Panc1 (cell line): ENCODE data around the gene KCND1. TPM values are rescaled to one million over a fixed set of nuclear protein-coding genes. Genes with fewer than 3 reads are reported as not detected.

Experiments
- ATAC-seq: fragments of 200-7000 bp; cut with Tn5 transposase; 2 replicates; pipeline ENCODE4 v1.9.1; 2020; ENCODE audit warnings: mild to moderate bottlenecking, moderate library complexity
- BruUV-seq: library from RNA; stranded (reverse); fragments of 400-500 nt; replicated peaks from 2 replicates; lab custom pipeline; 2021; lab: Mats Ljungman, UMichigan
- CTCF ChIA-PET: fragments of 300-600 bp; sonication (Branson Sonifier 250); formaldehyde crosslinking; loops from one replicate; lab custom pipeline; 2022; ENCODE audit warnings: antibody characterized with exemption; lab: Charles Lee
- POLR2A ChIA-PET: fragments of 300-600 bp; sonication (Branson Sonifier 250); formaldehyde crosslinking; loops from one replicate; lab custom pipeline; 2022; ENCODE audit warnings: antibody characterized with exemption; lab: Charles Lee
- DNase-seq: peaks from one replicate; pipeline ENCODE4 v3.0.0-alpha.2; 2010; ENCODE audit warnings: low read depth, low spot score
- H3K27ac ChIP-seq: 2 replicates; pipeline ENCODE4 v1.5.1; 2011; ENCODE audit warnings: mild to moderate bottlenecking, low read length, inconsistent platforms
- H3K27me3 ChIP-seq: fragments of 200-500 bp; sonication (Bioruptor generic); 2 replicates; pipeline ENCODE4 v1.6.0; 2014; ENCODE audit warnings: low read length, inconsistent platforms; ENCODE audit not compliant: control insufficient read depth, insufficient read depth
- H3K36me3 ChIP-seq: fragments of 200-500 bp; sonication (Bioruptor generic); 2 replicates; pipeline ENCODE4 v1.5.1; 2014; ENCODE audit warnings: inconsistent platforms, mild to moderate bottlenecking, low read length, moderate library complexity; ENCODE audit not compliant: control insufficient read depth, insufficient read depth
- H3K4me1 ChIP-seq: 2 replicates; pipeline ENCODE4 v1.5.1; 2011; ENCODE audit warnings: inconsistent platforms, mild to moderate bottlenecking, low read length, moderate library complexity; ENCODE audit not compliant: control insufficient read depth, insufficient read depth
- H3K4me3 ChIP-seq, 2 experiments: 2 replicates each; pipeline ENCODE4 v1.5.1; 2011 to 2012; ENCODE audit warnings: low read depth in 2 of 2, low read length in 2 of 2, mild to moderate bottlenecking in 2 of 2, inconsistent platforms in 1 of 2, moderate library complexity in 1 of 2
- H3K9me3 ChIP-seq: fragments of 200-500 bp; sonication (Bioruptor generic); 2 replicates; pipeline ENCODE4 v1.5.1; 2014; ENCODE audit warnings: low read depth, mild to moderate bottlenecking, inconsistent platforms, low read length, moderate library complexity; ENCODE audit not compliant: control insufficient read depth, insufficient read depth
- CTCF ChIP-seq: fragments of 450-650 bp; IDR thresholded peaks from 2 replicates; pipeline ENCODE4 v1.5.1; 2017; ENCODE audit warnings: mild to moderate bottlenecking
- POLR2AphosphoS5 ChIP-seq: IDR thresholded peaks from 2 replicates; pipeline ENCODE4 v1.6.1; 2012; ENCODE audit warnings: mild to moderate bottlenecking, low read depth, low read length, moderate library complexity
- REST ChIP-seq, 2 experiments: IDR thresholded peaks; 2 replicates each; pipeline ENCODE4 v1.6.1; 2011 to 2012; ENCODE audit warnings: low read depth in 2 of 2, control low read depth in 1 of 2, low read length in 1 of 2, mild to moderate bottlenecking in 1 of 2, moderate library complexity in 1 of 2; ENCODE audit not compliant: insufficient read depth in 1 of 2
- SIN3A ChIP-seq: IDR thresholded peaks from 2 replicates; pipeline ENCODE4 v1.6.1; 2012; ENCODE audit warnings: low read depth, mild to moderate bottlenecking, low read length, moderate library complexity, borderline replicate concordance; ENCODE audit not compliant: insufficient read depth
- TCF7L2 ChIP-seq: IDR thresholded peaks from 2 replicates; pipeline ENCODE4 v1.6.1; 2011; ENCODE audit warnings: mild to moderate bottlenecking, low read depth, low read length, inconsistent platforms
- in situ Hi-C: cut with HindIII; loops from 2 replicates; pipeline ENCODE4 v1.10.0; 2016; ENCODE audit warnings: low sequenced_read_pairs, low pct_unique_long_range_greater_than_20kb
- intact Hi-C: fragments of 100-400 bp; cut with micrococcal nuclease; formaldehyde crosslinking; loops from one replicate; pipeline ENCODE4 v1.10.0; 2022; ENCODE audit not compliant: unreplicated experiment
- total RNA-seq: library from RNA; stranded (reverse); gene quantifications from one replicate; pipeline ENCODE4 v1.2.1, GENCODE V29; 2021; ENCODE audit not compliant: unreplicated experiment

KCND1 gene
- total RNA-seq, 1 experiment from 2014 or later: 5.5 TPM

GRCh38 chrX:48975541-48975940 lies 3.9 kb upstream of the KCND1 start:
- Histone ChIP-seq H3K4me1 (no peaks in the 10 kb centered on the region), H3K4me3 (no peak overlapping the region), H3K36me3 (no peaks in the 10 kb centered on the region; the same call in 1 of the 2 replicates), H3K27me3 (no peaks in the 10 kb centered on the region), H3K9me3 (no peaks in the 10 kb centered on the region), H3K27ac (no peak overlapping the region)
- ChIA-PET CTCF (no interaction called here), POLR2A (no interaction called here)
- no peak for ATAC-seq
- intact Hi-C loops (loop anchor here (10.0 kb wide), 1 partner anchor 69 kb away; the partner anchor contains the start of gene TFE3), in situ Hi-C loops (no loop called here)
- TF ChIP-seq SIN3A: no peak
- TF ChIP-seq POLR2AphosphoS5: no peak
- no peak for TF ChIP-seq REST (IDR thresholded peaks at IDR 0.05; ENCODE audit: insufficient read depth in 1 of 2, low read depth in 2 of 2, low read length in 1 of 2)
- TF ChIP-seq TCF7L2: no peak
- no peak for TF ChIP-seq CTCF
- no peak for DNase-seq
- no TSS peak for BruUV-seq

- TF ChIP-seq TCF7L2: no peak
- no peak for TF ChIP-seq CTCF
- no peak for TF ChIP-seq REST (IDR thresholded peaks at IDR 0.05; ENCODE audit: insufficient read depth in 1 of 2, low read depth in 2 of 2, low read length in 1 of 2)
- TF ChIP-seq POLR2AphosphoS5: no peak
- no peak for TF ChIP-seq SIN3A
- intact Hi-C loops: loop anchor here (10.0 kb wide), 1 partner anchor 70 kb away; the partner anchor contains the start of gene TFE3
- no peak overlapping the region for H3K4me3 ChIP-seq
- ATAC-seq (no peak), DNase-seq (no peak)
- POLR2A ChIA-PET: no interaction called here
- in situ Hi-C loops: no loop called here
- CTCF ChIA-PET: no interaction called here
- no peak overlapping the region for H3K27ac ChIP-seq
- no peaks in the 10 kb centered on the region for H3K4me1 ChIP-seq
- no TSS peak for BruUV-seq
- H3K9me3 ChIP-seq: no peaks in the 10 kb centered on the region
- H3K36me3 ChIP-seq: no peaks in the 10 kb centered on the region; the same call in 1 of the 2 replicates
- no peaks in the 10 kb centered on the region for H3K27me3 ChIP-seq
These were observed 3.4 kb upstream of the KCND1 start for GRCh38 chrX:48975041-48975440.
